Common myeloid progenitor, CD34-positive (primary cell): ENCODE results near the gene EFNA2.

Source experiments
- CTCF ChIA-PET: fragments of 350-600 bp; sonication (Branson Sonifier 250); formaldehyde crosslinking; loops from one replicate; lab custom pipeline; 2021; ENCODE audit warnings: antibody characterized with exemption; lab: Charles Lee
- POLR2A ChIA-PET: fragments of 350-600 bp; sonication (Branson Sonifier 250); formaldehyde crosslinking; loops from one replicate; lab custom pipeline; 2021; ENCODE audit warnings: antibody characterized with exemption; lab: Charles Lee
- DNase-seq, 3 donors: peaks; one replicate each; pipeline versions ENCODE4 v3.0.0 to v3.0.0-alpha.2; 2013
- H3K27ac ChIP-seq, 2 experiments: 1 replicate in 1 of 2; 2 replicates in 1 of 2; pipeline ENCODE4 v1.7.0; 2013; ENCODE audit warnings: inconsistent platforms in 2 of 2, low read length in 2 of 2, mild to moderate bottlenecking in 2 of 2, low read depth in 1 of 2, moderate library complexity in 1 of 2; ENCODE audit not compliant: severe bottlenecking in 2 of 2, insufficient read depth in 1 of 2, poor library complexity in 1 of 2
- H3K27me3 ChIP-seq, 5 experiments: replicated peaks in 2 of 5; 1 replicate in 3 of 5; 2 replicates in 2 of 5; pipeline versions ENCODE4 v1.6.1 to v1.7.0; 2013; ENCODE audit warnings: low read length in 4 of 5, mild to moderate bottlenecking in 2 of 5, moderate library complexity in 2 of 5, inconsistent platforms in 1 of 5; ENCODE audit not compliant: insufficient read depth in 5 of 5, control insufficient read depth in 4 of 5
- H3K36me3 ChIP-seq, 4 experiments: 1 replicate in 2 of 4; 2 replicates in 2 of 4; pipeline versions ENCODE4 v1.6.1 to v1.7.0; 2013; ENCODE audit warnings: low read length in 3 of 4, control low read depth in 1 of 4, mild to moderate bottlenecking in 1 of 4; ENCODE audit not compliant: control insufficient read depth in 4 of 4, insufficient read depth in 4 of 4
- H3K4me1 ChIP-seq, 4 experiments: 1 replicate in 3 of 4; 2 replicates in 1 of 4; pipeline versions ENCODE4 v1.6.1 to v1.7.1; 2013; ENCODE audit warnings: low read length in 3 of 4, mild to moderate bottlenecking in 3 of 4, control low read depth in 1 of 4, inconsistent platforms in 1 of 4, moderate library complexity in 1 of 4; ENCODE audit not compliant: control insufficient read depth in 4 of 4, insufficient read depth in 4 of 4; ENCODE audit errors: control extremely low read depth in 1 of 4
- H3K4me3 ChIP-seq, 7 experiments: 1 replicate in 4 of 7; 2 replicates in 3 of 7; pipeline versions ENCODE4 v1.5.1 to v1.7.0; 2013; ENCODE audit warnings: mild to moderate bottlenecking in 7 of 7, low read length in 6 of 7, moderate library complexity in 6 of 7, inconsistent platforms in 2 of 7, low read depth in 2 of 7, control low read depth in 1 of 7; ENCODE audit not compliant: insufficient read depth in 4 of 7, control insufficient read depth in 1 of 7; ENCODE audit errors: extremely low read depth in 1 of 7
- H3K9me3 ChIP-seq, 5 experiments: 1 replicate in 4 of 5; 2 replicates in 1 of 5; pipeline versions ENCODE4 v1.6.1 to v1.7.1; 2013; ENCODE audit warnings: low read length in 4 of 5, mild to moderate bottlenecking in 2 of 5, inconsistent platforms in 1 of 5, low read depth in 1 of 5, moderate library complexity in 1 of 5; ENCODE audit not compliant: control insufficient read depth in 4 of 5, insufficient read depth in 2 of 5; ENCODE audit errors: control extremely low read depth in 1 of 5
- WGBS: methylation state at CpG from one replicate; pipeline ENCODE4 v1.1.5; 2013; ENCODE audit not compliant: insufficient coverage; 5-methylcytosine and 5-hydroxymethylcytosine counted together

The EFNA2 gene

GRCh38 chr19:1291761-1292418, 6.2 kb downstream of the EFNA2 start:
- POLR2A ChIA-PET: no interaction called here
- CTCF ChIA-PET: interaction anchor here (0.8 to 1.3 kb wide), 2 partner anchors 12 to 13 kb away, joined by 3 to 6 read pairs; no protein-coding TSS in a partner anchor
- peaks cover 0 to 86% (median 15%) of the 10 kb centered on the region in 5 experiments for H3K27me3 ChIP-seq

DNA sequence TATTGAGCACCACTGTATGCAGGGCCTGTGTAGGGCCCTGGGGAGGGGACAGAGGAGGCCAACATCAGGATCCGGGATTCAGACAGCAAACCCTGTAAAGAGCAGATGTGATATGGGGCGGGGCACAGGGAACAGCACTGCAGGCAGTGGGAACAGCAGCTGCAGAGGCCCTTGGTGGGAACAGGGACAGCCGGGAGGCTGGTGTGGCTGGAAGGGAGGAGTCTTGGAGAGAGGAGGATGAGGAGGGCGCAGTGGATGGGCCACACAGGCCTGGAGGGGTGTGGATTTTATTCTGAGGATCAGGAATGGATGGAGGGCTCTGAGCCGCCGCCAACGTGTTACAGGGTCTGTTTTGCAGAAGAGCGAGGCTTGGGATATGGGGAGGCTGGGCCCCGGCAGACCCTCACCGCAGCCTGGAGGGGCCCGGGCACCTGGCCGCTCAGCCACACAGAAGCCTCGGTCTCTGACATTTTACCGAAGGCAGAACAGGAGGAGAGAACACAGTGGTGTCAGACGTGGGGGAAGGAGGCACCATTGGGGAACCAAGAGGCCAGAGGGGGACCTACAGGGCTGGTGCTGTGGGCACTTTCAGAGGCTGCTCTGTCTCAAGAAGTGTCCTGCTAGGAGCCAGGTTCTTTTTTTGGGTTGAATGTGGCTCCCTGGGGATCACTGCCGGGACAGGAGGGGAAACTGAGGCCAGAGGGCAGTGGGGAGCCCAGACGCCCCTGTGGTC, 6.9 kb downstream of the EFNA2 start:
- DNase-seq: no peak
- WGBS: 95% methylated on average over 16 of the region's 17 CpGs
- Histone ChIP-seq H3K9me3 (no peaks in the 10 kb centered on the region), H3K4me1 (peaks cover 0 to 13% (median 11%) of the 10 kb centered on the region in 4 experiments), H3K27me3 (peaks cover 0 to 82% (median 12%) of the 10 kb centered on the region in 5 experiments), H3K27ac (no peak overlapping the region), H3K36me3 (no peaks in the 10 kb centered on the region), H3K4me3 (no peak overlapping the region)
- POLR2A ChIA-PET: no interaction called here
- CTCF ChIA-PET: no interaction called here

More at GRCh38 chr19:1291761-1292418, 6.2 kb downstream of the EFNA2 start:
- peaks cover 0 to 14% (median 12%) of the 10 kb centered on the region in 4 experiments for H3K4me1 ChIP-seq
- H3K9me3 ChIP-seq: no peaks in the 10 kb centered on the region
- no peak overlapping the region for H3K27ac ChIP-seq
- no peak overlapping the region for H3K4me3 ChIP-seq
- no peak for DNase-seq
- no peaks in the 10 kb centered on the region for H3K36me3 ChIP-seq
- 82% methylated on average over 23 of the region's 25 CpGs for WGBS

GRCh38 chr19:1293782-1294604, 8.3 kb downstream of the EFNA2 start:
- H3K4me3 ChIP-seq: no peak overlapping the region
- H3K9me3 ChIP-seq: no peaks in the 10 kb centered on the region
- peaks cover 0 to 9% (median 7%) of the 10 kb centered on the region in 4 experiments for H3K4me1 ChIP-seq
- ChIA-PET CTCF (interaction anchor here (1.0 kb wide), 1 partner anchor 78 kb away, joined by 3 read pairs; no protein-coding TSS in a partner anchor), POLR2A (no interaction called here)
- WGBS: 84% methylated on average over 26 of the region's 35 CpGs
- no peak for DNase-seq
- peaks cover 0 to 68% (median 2%) of the 10 kb centered on the region in 5 experiments for H3K27me3 ChIP-seq
- no peaks in the 10 kb centered on the region for H3K36me3 ChIP-seq
- no peak overlapping the region for H3K27ac ChIP-seq

DNA sequence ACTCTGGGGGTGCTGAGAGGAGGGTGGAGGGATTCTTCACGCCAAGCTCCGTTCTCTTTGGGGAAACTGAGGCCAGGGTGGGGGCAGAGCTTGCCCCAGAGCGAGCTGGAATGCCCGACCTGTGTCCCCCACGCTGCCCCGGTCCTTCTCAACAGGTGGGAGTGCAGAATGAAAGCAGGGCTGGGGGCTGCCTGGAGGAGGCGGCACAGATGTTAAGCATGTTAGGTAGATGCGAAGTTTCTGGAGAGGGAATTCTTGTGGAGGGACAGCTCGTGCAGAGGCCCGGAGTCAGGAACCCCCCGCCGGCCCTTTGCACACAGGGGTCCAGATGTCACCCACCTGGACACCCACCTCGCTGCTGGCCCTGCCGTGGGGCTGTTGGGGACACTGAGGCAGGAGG, 9.0 kb downstream of the EFNA2 start:
- WGBS: 71% methylated on average over 13 of the region's 14 CpGs
- Histone ChIP-seq H3K27ac (no peak overlapping the region), H3K9me3 (no peaks in the 10 kb centered on the region), H3K4me1 (peaks cover 0 to 9% (median 7%) of the 10 kb centered on the region in 4 experiments), H3K36me3 (no peaks in the 10 kb centered on the region), H3K4me3 (no peak overlapping the region), H3K27me3 (peaks cover 0 to 61% (median 2%) of the 10 kb centered on the region in 5 experiments)
- ChIA-PET POLR2A (no interaction called here), CTCF (interaction anchor here (1.0 kb wide), 1 partner anchor 77 kb away, joined by 3 read pairs; no protein-coding TSS in a partner anchor)
- DNase-seq: no peak

DNA sequence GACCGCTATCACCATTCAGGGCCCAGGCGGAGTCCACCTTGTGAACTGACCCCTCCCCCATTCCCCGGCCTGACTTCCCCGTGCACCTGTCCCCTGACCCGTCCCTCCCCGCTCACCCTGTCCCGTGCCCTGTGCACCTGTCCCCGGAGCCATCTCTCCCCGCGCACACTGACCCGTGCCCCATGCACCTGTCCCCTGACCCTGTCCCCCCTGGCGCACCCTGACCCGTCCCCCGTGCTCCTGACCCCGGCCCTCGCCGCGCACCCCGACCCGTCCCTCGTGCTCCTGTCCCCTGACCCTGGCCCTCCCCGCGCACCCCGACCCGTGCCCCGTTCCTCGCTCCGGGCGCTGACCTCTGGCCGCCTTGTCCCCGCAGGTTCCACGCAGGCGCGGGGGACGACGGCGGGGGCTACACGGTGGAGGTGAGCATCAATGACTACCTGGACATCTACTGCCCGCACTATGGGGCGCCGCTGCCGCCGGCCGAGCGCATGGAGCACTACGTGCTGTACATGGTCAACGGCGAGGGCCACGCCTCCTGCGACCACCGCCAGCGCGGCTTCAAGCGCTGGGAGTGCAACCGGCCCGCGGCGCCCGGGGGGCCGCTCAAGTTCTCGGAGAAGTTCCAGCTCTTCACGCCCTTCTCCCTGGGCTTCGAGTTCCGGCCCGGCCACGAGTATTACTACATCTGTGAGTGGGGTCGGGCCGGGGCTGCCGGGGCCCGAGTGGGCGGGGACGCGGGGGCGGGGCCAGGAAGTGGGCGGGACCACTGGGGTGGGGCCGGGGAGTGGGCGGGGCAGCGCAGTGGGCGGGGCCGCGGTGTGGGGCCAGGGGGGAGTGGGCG, 9.7 kb downstream of the EFNA2 start:
- peak; percentile 48 to 66 (median 63) for DNase-seq
- Histone ChIP-seq H3K4me1 (peaks cover 0 to 9% (median 7%) of the 10 kb centered on the region in 4 experiments), H3K27ac (no peak overlapping the region), H3K27me3 (peaks cover 0 to 54% (median 2%) of the 10 kb centered on the region in 5 experiments), H3K9me3 (no peaks in the 10 kb centered on the region), H3K4me3 (peak overlapping the region in 2 of 7 experiments; percentile 40 to 52), H3K36me3 (no peaks in the 10 kb centered on the region)
- ChIA-PET POLR2A (no interaction called here), CTCF (interaction anchor here (1.0 kb wide), 2 partner anchors 20 to 76 kb away, joined by 3 read pairs; no protein-coding TSS in a partner anchor)
- WGBS: 13% methylated on average over 68 of the region's 82 CpGs

- peaks cover 0 to 9% (median 7%) of the 10 kb centered on the region in 4 experiments for H3K4me1 ChIP-seq
- H3K9me3 ChIP-seq: no peaks in the 10 kb centered on the region
- H3K27me3 ChIP-seq: peaks cover 0 to 47% (median 2%) of the 10 kb centered on the region in 5 experiments
- H3K27ac ChIP-seq: no peak overlapping the region
- CTCF ChIA-PET: interaction anchor here (1.0 to 1.2 kb wide), 2 partner anchors 19 to 51 kb away, joined by 3 read pairs; no protein-coding TSS in a partner anchor
- no peak overlapping the region for H3K4me3 ChIP-seq
- DNase-seq: no peak
- POLR2A ChIA-PET: no interaction called here
- 84% methylated on average over 13 of the region's 13 CpGs for WGBS
- no peaks in the 10 kb centered on the region for H3K36me3 ChIP-seq
Measured at GRCh38 chr19:1296078-1296477, 10.4 kb downstream of the EFNA2 start.
